Loucy (cell line): Measurements from ENCODE around the gene CAPN14.
"Not testable (repeated sequence)": the region's sequence is repeated elsewhere in the genome, so short reads cannot be mapped to it uniquely, and the experiment has no call there.

Experiments used
- H2AFZ ChIP-seq: fragments of 200-600 bp; sonication (generic); 2 replicates; pipeline ENCODE4 v1.6.0; 2016; ENCODE audit warnings: antibody characterized with exemption, mild to moderate bottlenecking, low read length, moderate library complexity
- H3F3A ChIP-seq: fragments of 200-600 bp; 2 replicates; pipeline ENCODE4 v1.6.0; 2016; ENCODE audit warnings: antibody characterized with exemption, low read depth, mild to moderate bottlenecking
- H3K27me3 ChIP-seq: fragments of 200-600 bp; sonication (generic); 2 replicates; pipeline ENCODE4 v1.6.1; 2014; ENCODE audit warnings: low read length, mild to moderate bottlenecking; ENCODE audit not compliant: insufficient read depth, poor library complexity, severe bottlenecking
- H3K36me3 ChIP-seq: fragments of 200-600 bp; sonication (generic); 2 replicates; pipeline ENCODE4 v1.6.1; 2016; ENCODE audit warnings: low read length; ENCODE audit not compliant: insufficient read depth
- H3K4me1 ChIP-seq: fragments of 200-600 bp; sonication (generic); 2 replicates; pipeline ENCODE4 v1.5.1; 2014; ENCODE audit warnings: low read length, mild to moderate bottlenecking; ENCODE audit not compliant: insufficient read depth, poor library complexity, severe bottlenecking
- H3K4me2 ChIP-seq: fragments of 200-600 bp; sonication (generic); 2 replicates; pipeline ENCODE4 v1.6.0; 2014; ENCODE audit warnings: antibody characterized with exemption, low read length, low read depth, mild to moderate bottlenecking; ENCODE audit not compliant: poor library complexity, severe bottlenecking
- H3K4me3 ChIP-seq: fragments of 200-600 bp; sonication (generic); 2 replicates; pipeline ENCODE4 v1.5.1; 2014; ENCODE audit warnings: low read length, mild to moderate bottlenecking, mixed read lengths; ENCODE audit not compliant: poor library complexity, severe bottlenecking
- H3K79me2 ChIP-seq: fragments of 200-600 bp; sonication (generic); 2 replicates; pipeline ENCODE4 v1.6.1; 2014; ENCODE audit warnings: low read length; ENCODE audit not compliant: insufficient read depth
- H3K9ac ChIP-seq: fragments of 200-600 bp; sonication (generic); 2 replicates; pipeline ENCODE4 v1.6.0; 2014; ENCODE audit warnings: mild to moderate bottlenecking, low read depth, low read length, moderate library complexity; ENCODE audit not compliant: poor library complexity, severe bottlenecking
- H3K9me2 ChIP-seq: fragments of 200-600 bp; sonication (generic); replicated peaks from 2 replicates; pipeline ENCODE4 v1.6.1; 2016; ENCODE audit warnings: low read depth, low read length, mixed read lengths
- H3K9me3 ChIP-seq: fragments of 200-600 bp; sonication (generic); 2 replicates; pipeline ENCODE4 v1.6.1; 2014; ENCODE audit warnings: mild to moderate bottlenecking, antibody characterized with exemption, low read length, low read depth; ENCODE audit not compliant: insufficient read depth
- H4K20me1 ChIP-seq: fragments of 200-600 bp; sonication (generic); 2 replicates; pipeline ENCODE4 v1.6.0; 2014; ENCODE audit warnings: antibody characterized with exemption, low read length, mild to moderate bottlenecking; ENCODE audit not compliant: insufficient read depth, poor library complexity, severe bottlenecking
- CTCF ChIP-seq: fragments of 200-600 bp; sonication (generic); conservative IDR thresholded peaks from 2 replicates; pipeline ENCODE4 v1.5.1; 2014; ENCODE audit warnings: mild to moderate bottlenecking, antibody characterized with exemption, low read length
- EZH2phosphoT487 ChIP-seq: fragments of 200-600 bp; IDR thresholded peaks from 2 replicates; pipeline ENCODE4 v1.6.1; 2018; ENCODE audit warnings: antibody characterized with exemption, mild to moderate bottlenecking, moderate library complexity, borderline replicate concordance

Gene CAPN14

GRCh38 chr2:31188131-31188530, 29.2 kb downstream of the CAPN14 start:
- Histone ChIP-seq H3F3A (no peaks in the 10 kb centered on the region), H3K9ac (no peak overlapping the region), H3K9me2 (no peaks in the 10 kb centered on the region), H4K20me1 (no peaks in the 10 kb centered on the region), H3K27me3 (no peaks in the 10 kb centered on the region), H2AFZ (no peak overlapping the region), H3K4me3 (no peak overlapping the region), H3K36me3 (no peaks in the 10 kb centered on the region), H3K79me2 (no peaks in the 10 kb centered on the region), H3K4me1 (no peaks in the 10 kb centered on the region), H3K4me2 (no peak overlapping the region), H3K9me3 (no peaks in the 10 kb centered on the region)
- TF ChIP-seq EZH2phosphoT487 (no peak), CTCF (no peak)

- Histone ChIP-seq H3K9me2 (no peaks in the 10 kb centered on the region), H3K79me2 (no peaks in the 10 kb centered on the region), H2AFZ (no peak overlapping the region), H3K4me3 (no peak overlapping the region), H3K36me3 (no peaks in the 10 kb centered on the region), H3K4me2 (no peak overlapping the region), H3F3A (no peaks in the 10 kb centered on the region), H4K20me1 (no peaks in the 10 kb centered on the region), H3K9me3 (no peaks in the 10 kb centered on the region), H3K9ac (no peak overlapping the region), H3K4me1 (no peaks in the 10 kb centered on the region), H3K27me3 (no peaks in the 10 kb centered on the region)
- TF ChIP-seq CTCF (no peak), EZH2phosphoT487 (no peak)
Observed at GRCh38 chr2:31187166-31187565, 30.1 kb downstream of the CAPN14 start.

- H3K79me2 ChIP-seq, H3K9me2 ChIP-seq, H3K27me3 ChIP-seq, H3F3A ChIP-seq, H3K4me2 ChIP-seq, H4K20me1 ChIP-seq, H3K4me1 ChIP-seq, H3K36me3 ChIP-seq, H3K9ac ChIP-seq, H3K4me3 ChIP-seq, H3K9me3 ChIP-seq, H2AFZ ChIP-seq: not testable (repeated sequence)
Observed at GRCh38 chr2:31183973-31184372, 33.3 kb downstream of the CAPN14 start.

- no peaks in the 10 kb centered on the region for H3K36me3 ChIP-seq
- no peaks in the 10 kb centered on the region for H3K9me3 ChIP-seq
- no peak for TF ChIP-seq EZH2phosphoT487
- no peak for TF ChIP-seq CTCF
- no peak overlapping the region for H3K4me2 ChIP-seq
- H4K20me1 ChIP-seq = no peaks in the 10 kb centered on the region
- H3K4me3 ChIP-seq = no peak overlapping the region
- H3F3A ChIP-seq = no peaks in the 10 kb centered on the region
- H3K79me2 ChIP-seq = no peaks in the 10 kb centered on the region
- no peaks in the 10 kb centered on the region for H3K9me2 ChIP-seq
- H2AFZ ChIP-seq = no peak overlapping the region
- no peaks in the 10 kb centered on the region for H3K4me1 ChIP-seq
- H3K9ac ChIP-seq = no peak overlapping the region
- H3K27me3 ChIP-seq = no peaks in the 10 kb centered on the region
Observed at GRCh38 chr2:31176742-31177141, 40.6 kb downstream of the CAPN14 start.
